ENCODE results near the gene SFT2D2. TPM values are rescaled to one million over a fixed set of nuclear protein-coding genes. Genes with fewer than 3 reads are reported as not detected.
A peak's percentile ranks its signal among the peaks of the same experiment; 100 is the strongest.

SFT2D2 gene
- total and polyA plus RNA-seq, 3 experiments from 2014 or later = 44.4 to 46.0 (median 45.1) TPM

DNA sequence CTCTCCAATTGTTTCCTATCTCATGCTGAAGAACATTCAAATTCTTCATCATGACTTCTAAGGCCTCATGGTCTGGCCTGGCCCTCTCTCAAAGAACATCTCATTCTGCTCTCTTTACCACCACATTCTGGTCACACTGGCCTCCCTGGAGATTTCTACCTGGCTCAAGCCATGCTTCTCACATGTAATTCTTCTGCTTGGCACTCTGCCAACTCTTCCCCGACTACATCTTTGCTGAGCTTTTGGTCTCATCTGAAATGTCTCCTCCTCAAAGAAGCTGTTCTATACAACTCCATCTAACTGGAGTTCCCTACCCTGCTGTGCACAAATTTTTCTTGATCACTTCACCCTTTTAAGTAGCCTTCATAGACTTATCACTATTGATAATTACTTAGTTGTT lies 53.4 kb downstream of the SFT2D2 start:
- H3K27me3 ChIP-seq (ENCODE audit: insufficient read depth, low read length, poor library complexity, severe bottlenecking) = no peaks in the 10 kb centered on the region
- Mint-ChIP-seq H3K4me1 (peaks cover 0 to 2% (median under 1%) of the 10 kb centered on the region in 3 donors), H3K9me3 (peaks cover 0 to 9% (median 5%) of the 10 kb centered on the region in 5 donors), H3K27me3 (no peaks in the 10 kb centered on the region), H3K27ac (no peak overlapping the region), H3K36me3 (peaks cover 8 to 29% (median 19%) of the 10 kb centered on the region in 3 donors), H3K4me3 (no peak overlapping the region)
- H3K27ac ChIP-seq (ENCODE audit: low read depth, low read length) = no peak overlapping the region
- H3K36me3 ChIP-seq (ENCODE audit: insufficient read depth, low read length) = no peaks in the 10 kb centered on the region
- POLR2A ChIA-PET = no interaction called here
- no peaks in the 10 kb centered on the region for H3K9me3 ChIP-seq (ENCODE audit: low read length)
- H3K4me3 ChIP-seq (ENCODE audit: low read length) = no peak overlapping the region
- H3K4me1 ChIP-seq (ENCODE audit: insufficient read depth, low read length) = no peaks in the 10 kb centered on the region
- no peak for DNase-seq
- CTCF ChIA-PET = no interaction called here

DNA sequence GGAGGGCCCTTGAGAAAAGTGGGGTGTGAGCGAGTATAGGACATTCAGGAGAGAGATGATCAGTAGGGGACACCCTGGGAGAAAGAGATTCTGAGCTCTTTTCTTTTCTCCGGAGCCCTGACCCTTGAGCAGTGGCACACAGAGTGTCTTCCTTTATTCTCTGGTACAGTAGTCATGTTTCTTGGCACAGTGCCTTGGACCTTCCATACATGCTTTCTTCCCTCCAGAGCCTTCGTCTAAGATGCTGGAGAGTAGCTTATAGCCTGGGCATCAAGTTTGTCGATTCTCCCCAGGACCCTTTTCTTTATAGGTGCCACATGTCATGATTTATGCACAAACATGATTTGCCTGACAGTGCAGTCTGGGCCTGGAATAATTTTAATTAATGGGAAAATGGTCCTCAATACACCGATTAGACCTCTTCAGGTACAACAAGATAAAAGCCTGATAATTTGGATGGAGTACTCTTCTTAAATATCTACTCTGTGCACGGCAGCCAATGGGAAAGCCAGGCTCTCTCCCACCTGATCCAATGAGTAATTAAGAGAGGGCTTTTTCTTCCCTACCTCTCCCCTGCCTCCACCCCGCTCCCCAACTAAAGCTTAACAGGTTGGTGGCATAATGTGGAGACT lies 54.6 kb downstream of the SFT2D2 start, which contains the start of gene TBX19:
Gene TBX19 (plus strand): TSS at position 582 of the 632 bp plus-strand sequence. CDS start 214 bp downstream, outside the sequence.
- Mint-ChIP-seq H3K36me3 (peaks cover 8 to 28% (median 19%) of the 10 kb centered on the region in 3 donors), H3K4me3 (no peak within 1 kb of the TSS), H3K27ac (no peak within 1 kb of the TSS), H3K9me3 (peaks cover 0 to 9% (median 5%) of the 10 kb centered on the region in 5 donors), H3K27me3 (no peaks in the 10 kb centered on the region), H3K4me1 (peaks cover 8 to 10% (median 8%) of the 10 kb centered on the region in 3 donors)
- ChIA-PET POLR2A (no interaction called here), CTCF (no interaction called here)
- Histone ChIP-seq H3K4me1 (ENCODE audit: insufficient read depth, low read length) (no peaks in the 10 kb centered on the region), H3K27ac (ENCODE audit: low read depth, low read length) (no peak within 1 kb of the TSS), H3K36me3 (ENCODE audit: insufficient read depth, low read length) (no peaks in the 10 kb centered on the region), H3K27me3 (ENCODE audit: insufficient read depth, low read length, poor library complexity, severe bottlenecking) (no peaks in the 10 kb centered on the region), H3K4me3 (ENCODE audit: low read length) (no peak within 1 kb of the TSS), H3K9me3 (ENCODE audit: low read length) (no peaks in the 10 kb centered on the region)
- DNase-seq = no peak

DNA sequence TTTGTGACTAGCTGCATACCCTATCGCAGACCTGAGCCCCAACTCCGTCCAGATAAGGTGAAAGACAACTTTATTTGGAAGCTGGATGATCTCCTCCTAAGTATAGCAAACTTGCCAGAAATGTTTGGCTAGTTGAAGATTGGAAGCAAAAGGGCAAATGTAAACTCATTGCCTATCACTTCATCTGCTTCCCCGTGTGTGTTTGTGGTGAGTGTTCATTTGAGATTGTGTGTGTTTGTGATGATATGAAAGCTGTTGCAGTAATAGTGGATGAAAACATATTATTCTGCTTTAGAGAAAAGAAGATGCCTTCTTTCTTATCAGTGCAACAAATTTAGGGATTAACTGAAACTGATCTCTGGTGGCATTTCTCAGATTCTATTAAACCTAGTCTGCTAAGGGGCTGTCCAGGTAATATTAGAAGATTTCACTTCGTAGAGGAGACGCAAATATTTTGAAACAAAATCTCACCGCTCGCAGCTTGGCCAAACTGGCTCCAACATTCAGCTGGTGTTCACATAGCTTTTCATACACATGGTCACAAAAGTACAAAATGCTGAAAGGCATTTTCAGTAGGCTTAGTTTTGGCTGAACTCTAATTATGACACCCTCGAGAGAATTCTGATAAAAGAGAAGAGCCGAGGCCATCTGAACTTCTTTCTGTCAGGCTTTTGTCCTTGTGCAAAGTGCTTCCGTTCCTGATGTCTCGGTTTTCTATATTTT lies 56.0 kb downstream of the SFT2D2 start:
- Mint-ChIP-seq H3K36me3 (peaks cover 6 to 21% (median 17%) of the 10 kb centered on the region in 3 donors), H3K27me3 (no peaks in the 10 kb centered on the region), H3K4me1 (peaks cover 13 to 19% (median 18%) of the 10 kb centered on the region in 3 donors), H3K27ac (no peak overlapping the region), H3K4me3 (no peak overlapping the region), H3K9me3 (peaks cover 0 to 5% (median 5%) of the 10 kb centered on the region in 5 donors)
- Histone ChIP-seq H3K4me1 (ENCODE audit: insufficient read depth, low read length) (no peaks in the 10 kb centered on the region), H3K27me3 (ENCODE audit: insufficient read depth, low read length, poor library complexity, severe bottlenecking) (no peaks in the 10 kb centered on the region), H3K4me3 (ENCODE audit: low read length) (no peak overlapping the region), H3K9me3 (ENCODE audit: low read length) (no peaks in the 10 kb centered on the region), H3K27ac (ENCODE audit: low read depth, low read length) (no peak overlapping the region), H3K36me3 (ENCODE audit: insufficient read depth, low read length) (no peaks in the 10 kb centered on the region)
- POLR2A ChIA-PET = no interaction called here
- CTCF ChIA-PET = interaction anchor here (1.3 kb wide), 1 partner anchor 12 kb away, joined by 4 read pairs; no protein-coding TSS in a partner anchor
- DNase-seq = no peak

GRCh38 chr1:168285521-168285790 lies 59.7 kb downstream of the SFT2D2 start:
- H3K4me3 ChIP-seq (ENCODE audit: low read length) = no peak overlapping the region
- CTCF ChIA-PET = no interaction called here
- no peaks in the 10 kb centered on the region for H3K27me3 ChIP-seq (ENCODE audit: insufficient read depth, low read length, poor library complexity, severe bottlenecking)
- Mint-ChIP-seq H3K27me3 (no peaks in the 10 kb centered on the region), H3K36me3 (peaks cover 6 to 13% (median 7%) of the 10 kb centered on the region in 3 donors), H3K4me1 (peaks cover 17 to 27% (median 26%) of the 10 kb centered on the region in 3 donors), H3K4me3 (no peak overlapping the region), H3K27ac (peak overlapping the region in 2 of 8 donors; percentile 11 to 36), H3K9me3 (no peaks in the 10 kb centered on the region)
- H3K27ac ChIP-seq (ENCODE audit: low read depth, low read length) = no peak overlapping the region
- POLR2A ChIA-PET = no interaction called here
- no peaks in the 10 kb centered on the region for H3K36me3 ChIP-seq (ENCODE audit: insufficient read depth, low read length)
- DNase-seq = no peak
- no peaks in the 10 kb centered on the region for H3K9me3 ChIP-seq (ENCODE audit: low read length)
- H3K4me1 ChIP-seq (ENCODE audit: insufficient read depth, low read length) = no peaks in the 10 kb centered on the region

DNA sequence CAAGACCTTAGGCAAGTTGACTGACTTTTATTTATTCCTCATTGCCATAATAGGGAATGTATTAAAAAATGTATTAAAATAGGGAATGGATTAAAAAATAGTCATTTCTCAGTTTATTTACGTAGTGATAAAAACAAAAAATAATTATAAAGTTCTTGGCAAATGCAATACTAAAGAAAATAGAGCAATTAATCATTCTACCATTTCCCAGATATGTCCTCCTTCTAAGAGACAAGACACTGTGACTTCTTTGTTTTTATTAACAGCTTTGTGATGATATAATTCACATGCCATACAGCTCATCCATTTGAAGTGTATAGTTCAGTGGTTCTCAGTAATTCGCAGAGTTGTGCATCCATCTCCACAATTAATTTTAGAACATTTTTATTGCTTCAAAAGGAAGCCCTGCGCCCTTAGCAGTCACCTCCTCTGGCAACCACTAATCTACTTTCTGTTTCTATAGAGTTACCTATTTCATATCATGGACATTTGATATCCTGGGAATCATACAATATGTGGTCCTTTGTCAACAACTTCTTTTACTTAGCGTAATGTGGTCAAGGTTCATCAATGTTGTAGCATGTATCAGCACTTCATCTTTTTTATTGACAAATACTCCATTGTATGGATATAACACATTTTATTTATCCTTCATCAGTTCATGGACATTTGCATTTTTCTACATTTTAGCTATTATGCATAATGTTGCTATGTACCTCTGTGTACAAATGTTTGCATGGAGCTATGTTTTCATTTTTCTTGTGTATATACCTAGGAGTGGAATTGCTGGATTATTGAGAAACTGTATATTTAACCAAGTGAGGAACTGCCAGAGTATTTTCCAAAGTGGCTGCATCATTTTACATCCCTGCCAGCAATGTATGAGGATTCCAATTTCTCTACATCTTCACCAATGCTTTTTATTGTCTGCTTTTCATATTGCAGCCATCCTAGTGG lies 60.4 kb downstream of the SFT2D2 start:
- Mint-ChIP-seq H3K27me3 (no peaks in the 10 kb centered on the region), H3K27ac (peak overlapping the region in 1 of 8 donors; percentile 11), H3K9me3 (no peaks in the 10 kb centered on the region), H3K36me3 (peaks cover 3 to 10% (median 7%) of the 10 kb centered on the region in 3 donors), H3K4me1 (peaks cover 17 to 27% (median 26%) of the 10 kb centered on the region in 3 donors), H3K4me3 (no peak overlapping the region)
- CTCF ChIA-PET = no interaction called here
- POLR2A ChIA-PET = no interaction called here
- Histone ChIP-seq H3K4me3 (ENCODE audit: low read length) (no peak overlapping the region), H3K4me1 (ENCODE audit: insufficient read depth, low read length) (no peaks in the 10 kb centered on the region), H3K27me3 (ENCODE audit: insufficient read depth, low read length, poor library complexity, severe bottlenecking) (no peaks in the 10 kb centered on the region), H3K36me3 (ENCODE audit: insufficient read depth, low read length) (no peaks in the 10 kb centered on the region), H3K9me3 (ENCODE audit: low read length) (no peaks in the 10 kb centered on the region), H3K27ac (ENCODE audit: low read depth, low read length) (no peak overlapping the region)
- no peak for DNase-seq

DNA sequence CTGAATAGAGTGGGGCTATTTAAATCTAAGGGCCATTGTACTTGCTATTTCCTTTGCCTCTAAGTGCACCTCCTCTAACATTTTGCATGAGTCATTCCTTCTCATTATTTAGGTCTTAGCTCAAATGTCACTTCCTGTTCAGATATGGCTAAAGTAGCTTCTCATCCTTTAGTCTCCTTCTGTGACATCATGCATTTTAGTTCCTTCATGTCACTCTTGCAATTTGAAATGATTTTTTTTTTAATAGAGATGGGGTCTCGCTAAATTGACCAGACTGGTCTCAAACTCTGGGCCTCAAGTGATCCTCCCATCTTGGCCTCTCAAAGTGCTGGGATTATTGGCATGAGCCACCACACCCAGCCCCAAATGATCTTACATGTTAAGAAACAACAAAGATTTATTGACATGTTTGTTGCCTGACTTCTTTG lies 61.4 kb downstream of the SFT2D2 start:
- Histone ChIP-seq H3K27ac (ENCODE audit: low read depth, low read length) (no peak overlapping the region), H3K4me3 (ENCODE audit: low read length) (no peak overlapping the region), H3K4me1 (ENCODE audit: insufficient read depth, low read length) (no peaks in the 10 kb centered on the region), H3K36me3 (ENCODE audit: insufficient read depth, low read length) (no peaks in the 10 kb centered on the region), H3K9me3 (ENCODE audit: low read length) (no peaks in the 10 kb centered on the region), H3K27me3 (ENCODE audit: insufficient read depth, low read length, poor library complexity, severe bottlenecking) (no peaks in the 10 kb centered on the region)
- Mint-ChIP-seq H3K4me3 (no peak overlapping the region), H3K36me3 (peaks cover 0 to 7% (median 7%) of the 10 kb centered on the region in 3 donors), H3K9me3 (no peaks in the 10 kb centered on the region), H3K27ac (peak overlapping the region in 2 of 8 donors; percentile 17 to 51), H3K4me1 (peaks cover 17 to 27% (median 26%) of the 10 kb centered on the region in 3 donors), H3K27me3 (no peaks in the 10 kb centered on the region)
- DNase-seq = no peak
- POLR2A ChIA-PET = no interaction called here
- CTCF ChIA-PET = no interaction called here

DNA sequence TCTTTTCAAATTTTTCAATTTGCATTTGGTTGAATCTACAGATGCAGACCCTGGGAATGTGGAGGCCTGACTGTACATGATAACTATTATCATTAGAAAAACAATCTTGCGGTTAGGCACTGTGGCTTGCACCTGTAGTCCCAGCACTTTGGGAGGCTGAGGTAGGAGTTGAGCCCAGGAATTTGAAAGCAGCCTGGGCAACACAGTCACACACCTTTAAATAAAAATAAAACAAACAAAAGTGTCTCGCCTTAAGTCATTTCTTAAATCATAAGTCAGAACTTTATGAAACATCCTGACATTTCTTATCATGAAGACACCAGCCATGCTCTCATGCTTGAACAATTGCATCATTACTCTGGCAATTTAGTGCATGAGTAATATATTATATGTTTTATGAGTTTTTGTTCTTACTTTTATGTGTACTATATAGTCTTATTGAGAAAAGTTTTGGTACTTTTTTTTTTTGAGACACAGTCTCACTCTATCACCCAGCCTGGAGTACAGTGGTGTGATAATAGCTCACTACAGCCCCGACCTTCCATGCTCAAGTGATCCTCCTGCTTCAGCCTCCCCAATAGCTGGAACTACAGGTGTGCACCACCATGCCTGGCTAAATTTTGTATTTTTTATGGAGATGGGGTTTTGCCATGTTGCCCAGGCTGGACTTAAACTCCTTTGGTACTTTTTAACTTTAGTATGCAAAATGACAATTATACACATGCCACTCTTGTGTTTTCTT lies 62.7 kb downstream of the SFT2D2 start:
- H3K9me3 Mint-ChIP-seq = no peaks in the 10 kb centered on the region
- no peaks in the 10 kb centered on the region for H3K27me3 Mint-ChIP-seq
- H3K36me3 Mint-ChIP-seq = peaks cover 5 to 6% (median 6%) of the 10 kb centered on the region in 3 donors
- DNase-seq = no peak
- H3K27ac Mint-ChIP-seq = no peak overlapping the region
- H3K4me1 ChIP-seq (ENCODE audit: insufficient read depth, low read length) = no peaks in the 10 kb centered on the region
- no peaks in the 10 kb centered on the region for H3K36me3 ChIP-seq (ENCODE audit: insufficient read depth, low read length)
- ChIA-PET CTCF (no interaction called here), POLR2A (no interaction called here)
- H3K4me3 ChIP-seq (ENCODE audit: low read length) = no peak overlapping the region
- H3K27me3 ChIP-seq (ENCODE audit: insufficient read depth, low read length, poor library complexity, severe bottlenecking) = no peaks in the 10 kb centered on the region
- no peak overlapping the region for H3K4me3 Mint-ChIP-seq
- H3K4me1 Mint-ChIP-seq = peaks cover 17 to 27% (median 26%) of the 10 kb centered on the region in 3 donors
- H3K27ac ChIP-seq (ENCODE audit: low read depth, low read length) = no peak overlapping the region
- H3K9me3 ChIP-seq (ENCODE audit: low read length) = no peaks in the 10 kb centered on the region

Measured in CD8-positive, alpha-beta memory T cell (primary cell).